Measurements from ENCODE around the gene RNF144B. TPM values are rescaled to one million over a fixed set of nuclear protein-coding genes. Genes with fewer than 3 reads are reported as not detected.
A peak's percentile ranks its signal among the peaks of the same experiment; 100 is the strongest.
"Not testable (repeated sequence)": the region's sequence is repeated elsewhere in the genome, so short reads cannot be mapped to it uniquely, and the experiment has no call there.

RNF144B gene
- total RNA-seq, 6 experiments from 2014 or later = 7.6 to 19.1 (median 10.2) TPM

DNA sequence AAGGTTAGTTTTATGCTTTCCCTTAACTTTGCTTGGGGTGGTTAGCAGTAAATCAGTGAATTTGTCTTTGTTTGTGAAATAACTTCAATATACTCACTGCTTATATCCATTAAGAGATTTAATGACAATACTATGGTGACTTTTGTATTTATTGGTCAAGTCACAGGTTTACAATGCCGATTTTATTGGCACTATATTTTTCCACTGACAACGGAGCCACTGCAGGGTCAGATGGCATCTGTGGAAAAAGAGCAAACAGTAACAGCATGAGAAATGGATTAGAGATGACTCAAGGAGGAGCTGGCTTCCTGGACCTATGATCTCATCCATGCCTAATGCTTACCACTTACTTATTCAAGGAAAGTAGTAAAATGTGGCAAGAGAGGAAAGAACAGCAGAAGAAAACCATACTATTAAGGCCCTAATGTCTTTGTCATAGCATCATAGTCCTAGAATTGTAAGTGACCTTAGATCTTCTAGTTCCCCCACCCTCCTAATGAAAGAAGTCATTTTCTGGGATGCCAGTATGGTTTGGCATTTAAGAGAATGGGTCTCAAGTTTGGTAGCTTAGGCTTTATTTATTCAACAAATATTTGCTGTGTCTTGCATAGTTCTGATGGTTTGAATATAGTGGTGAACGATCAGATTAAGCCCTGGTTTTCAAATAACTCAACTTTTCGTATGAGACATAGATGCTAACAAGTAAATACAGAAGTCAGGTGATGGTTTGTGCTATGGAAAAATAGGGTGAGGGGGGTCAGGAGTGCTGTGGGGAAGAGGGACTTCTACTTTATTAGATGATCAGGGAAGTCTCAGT, 18.5 kb downstream of the RNF144B start:
- Histone ChIP-seq H3K4me3 (no peak overlapping the region), H3K9me3 (no peaks in the 10 kb centered on the region), H3K27ac (no peak overlapping the region), H3K36me3 (peaks cover 0 to under 1% (median 0%) of the 10 kb centered on the region in 4 donors), H3K4me1 (peaks cover 0 to 14% (median 3%) of the 10 kb centered on the region in 4 donors), H3K27me3 (no peaks in the 10 kb centered on the region)
- ATAC-seq = peak in 3 of 4 donors; percentile 15 to 66 (median 55)
- no peak for DNase-seq
- 37% methylated on average over 4 of the region's 4 CpGs for WGBS (ENCODE audit: insufficient coverage, low coverage, low lambda C conversion rate, missing lambda C conversion rate)
- intact Hi-C loops (cut with DNase I) = no loop called here
- TF ChIP-seq, protein P1, sequence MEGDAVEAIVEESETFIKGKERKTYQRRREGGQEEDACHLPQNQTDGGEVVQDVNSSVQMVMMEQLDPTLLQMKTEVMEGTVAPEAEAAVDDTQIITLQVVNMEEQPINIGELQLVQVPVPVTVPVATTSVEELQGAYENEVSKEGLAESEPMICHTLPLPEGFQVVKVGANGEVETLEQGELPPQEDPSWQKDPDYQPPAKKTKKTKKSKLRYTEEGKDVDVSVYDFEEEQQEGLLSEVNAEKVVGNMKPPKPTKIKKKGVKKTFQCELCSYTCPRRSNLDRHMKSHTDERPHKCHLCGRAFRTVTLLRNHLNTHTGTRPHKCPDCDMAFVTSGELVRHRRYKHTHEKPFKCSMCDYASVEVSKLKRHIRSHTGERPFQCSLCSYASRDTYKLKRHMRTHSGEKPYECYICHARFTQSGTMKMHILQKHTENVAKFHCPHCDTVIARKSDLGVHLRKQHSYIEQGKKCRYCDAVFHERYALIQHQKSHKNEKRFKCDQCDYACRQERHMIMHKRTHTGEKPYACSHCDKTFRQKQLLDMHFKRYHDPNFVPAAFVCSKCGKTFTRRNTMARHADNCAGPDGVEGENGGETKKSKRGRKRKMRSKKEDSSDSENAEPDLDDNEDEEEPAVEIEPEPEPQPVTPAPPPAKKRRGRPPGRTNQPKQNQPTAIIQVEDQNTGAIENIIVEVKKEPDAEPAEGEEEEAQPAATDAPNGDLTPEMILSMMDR (IDR thresholded peaks at IDR 0.05) = no peak
- no peak for TF ChIP-seq POLR2A (IDR thresholded peaks at IDR 0.05)

DNA sequence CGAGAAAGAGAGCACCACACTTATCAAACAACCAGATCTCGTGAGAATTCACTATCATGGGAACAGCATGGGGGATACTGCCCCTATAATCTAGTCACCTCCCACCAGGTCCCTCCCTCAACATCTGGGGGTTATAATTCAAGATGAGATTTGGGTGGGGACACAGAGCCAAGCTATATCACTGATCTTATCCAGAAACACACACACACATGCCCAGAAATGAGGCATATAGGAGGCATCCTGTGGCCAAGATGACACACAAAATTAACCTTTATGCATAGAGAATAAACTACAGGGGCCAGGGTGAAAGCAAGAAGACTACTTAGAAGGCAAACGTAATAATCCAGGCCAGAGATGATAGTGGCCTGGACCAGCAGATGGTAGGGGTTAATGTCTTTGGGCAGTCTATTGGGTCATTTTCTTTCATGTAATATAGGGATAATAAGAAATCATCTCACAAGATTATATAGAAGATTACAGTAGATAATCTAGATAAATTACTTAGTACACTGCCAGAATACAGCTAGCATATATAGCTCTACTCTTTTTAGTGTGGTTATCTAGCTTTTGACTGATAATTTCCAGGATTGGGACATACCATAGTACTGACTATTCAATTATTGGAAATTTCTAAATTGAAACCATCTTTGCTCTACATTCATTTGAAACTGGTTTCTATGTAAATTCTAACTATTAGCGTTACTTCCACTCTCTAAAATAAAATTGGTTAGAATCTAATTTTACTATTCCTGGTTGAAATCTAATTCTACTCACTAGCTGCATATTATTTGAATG, 20.0 kb downstream of the RNF144B start:
- H3K36me3 ChIP-seq = no peaks in the 10 kb centered on the region
- no peak overlapping the region for H3K4me3 ChIP-seq
- no peaks in the 10 kb centered on the region for H3K27me3 ChIP-seq
- H3K27ac ChIP-seq = no peak overlapping the region
- DNase-seq (no peak), ATAC-seq (no peak)
- peaks cover 0 to 10% (median 3%) of the 10 kb centered on the region in 4 donors for H3K4me1 ChIP-seq
- 91% methylated on average over 4 of the region's 4 CpGs for WGBS (ENCODE audit: insufficient coverage, low coverage, low lambda C conversion rate, missing lambda C conversion rate)
- no peaks in the 10 kb centered on the region for H3K9me3 ChIP-seq
- TF ChIP-seq, protein P1 (IDR thresholded peaks at IDR 0.05) = no peak
- no peak for TF ChIP-seq POLR2A (IDR thresholded peaks at IDR 0.05)
- intact Hi-C loops (cut with DNase I) = no loop called here

DNA sequence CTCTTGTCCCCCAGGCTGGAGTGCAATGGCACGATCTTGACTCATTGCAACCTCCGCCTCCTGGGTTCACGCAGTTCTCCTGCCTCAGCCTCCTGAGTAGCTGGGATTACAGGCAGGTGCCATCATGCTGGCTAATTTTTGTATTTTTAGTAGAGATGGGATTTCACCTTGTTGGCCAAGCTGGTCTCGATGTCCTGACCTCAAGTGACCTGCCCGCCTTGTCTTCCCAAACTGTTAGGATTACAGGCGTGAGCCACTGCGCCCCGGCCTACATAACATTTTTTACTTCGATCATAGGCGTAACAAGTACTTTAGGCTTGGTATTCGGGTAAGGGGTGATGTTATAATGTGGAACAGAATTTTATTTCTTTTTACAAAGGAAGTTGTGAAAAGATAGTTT, 22.5 kb downstream of the RNF144B start:
- H3K9me3 ChIP-seq; H3K27me3 ChIP-seq; H3K36me3 ChIP-seq; intact Hi-C loops (cut with DNase I); ATAC-seq; H3K4me3 ChIP-seq; H3K27ac ChIP-seq; DNase-seq: not testable (repeated sequence)
- WGBS (ENCODE audit: insufficient coverage, low coverage, low lambda C conversion rate, missing lambda C conversion rate) = 88% methylated on average over 11 of the region's 11 CpGs
- H3K4me1 ChIP-seq = peaks cover 0 to 10% (median 3%) of the 10 kb centered on the region in 4 donors

DNA sequence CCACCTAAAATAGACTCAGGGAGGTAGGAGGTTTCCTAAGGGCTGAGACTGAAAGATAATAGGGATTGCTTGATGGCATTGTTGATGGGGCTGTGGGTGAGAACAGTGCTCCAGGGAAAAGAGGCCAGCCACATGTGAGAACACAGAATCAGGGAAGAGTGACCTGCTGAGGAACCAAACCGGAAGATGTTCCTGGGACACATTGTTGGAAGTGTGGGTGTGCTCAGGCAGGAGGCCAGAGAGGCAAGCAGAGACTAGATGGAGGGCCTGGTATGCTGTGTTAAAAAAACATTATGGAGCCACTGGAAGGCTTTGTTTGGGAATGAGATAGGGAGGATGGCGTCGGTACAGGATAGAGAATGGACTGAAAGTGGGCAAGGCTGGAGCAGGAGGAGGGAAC, 23.3 kb downstream of the RNF144B start:
- peak in 1 of 4 donors; percentile 34 for ATAC-seq
- WGBS (ENCODE audit: insufficient coverage, low coverage, low lambda C conversion rate, missing lambda C conversion rate) = 50% methylated on average over 1 of the region's 3 CpGs
- intact Hi-C loops (cut with DNase I) = no loop called here
- no peaks in the 10 kb centered on the region for H3K36me3 ChIP-seq
- TF ChIP-seq, protein P1 (IDR thresholded peaks at IDR 0.05) = no peak
- no peak for TF ChIP-seq POLR2A (IDR thresholded peaks at IDR 0.05)
- peaks cover 0 to 5% (median 2%) of the 10 kb centered on the region in 4 donors for H3K4me1 ChIP-seq
- H3K27me3 ChIP-seq = no peaks in the 10 kb centered on the region
- no peak overlapping the region for H3K27ac ChIP-seq
- no peak overlapping the region for H3K4me3 ChIP-seq
- no peak for DNase-seq
- no peaks in the 10 kb centered on the region for H3K9me3 ChIP-seq

DNA sequence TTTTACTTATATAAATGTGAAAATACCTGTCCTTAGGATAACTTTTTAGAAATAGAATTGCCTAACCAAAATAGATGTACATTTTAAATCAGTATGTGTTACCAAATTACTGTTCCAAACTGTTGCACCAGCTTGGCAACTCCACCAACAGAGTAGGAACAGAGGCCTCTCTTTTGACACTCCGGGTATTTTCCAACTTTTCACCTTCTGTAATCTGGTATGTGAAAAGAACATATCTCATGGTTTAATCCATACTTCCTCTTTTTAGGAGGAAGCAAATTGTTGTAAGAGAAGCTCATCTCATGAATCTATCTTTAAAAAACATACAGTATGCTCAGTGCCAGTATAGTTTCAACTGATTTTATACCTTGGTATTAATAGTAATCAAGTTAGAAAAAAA, 24.9 kb downstream of the RNF144B start:
- no peak for TF ChIP-seq POLR2A (IDR thresholded peaks at IDR 0.05)
- TF ChIP-seq, protein P1 (IDR thresholded peaks at IDR 0.05) = no peak
- Histone ChIP-seq H3K9me3 (no peaks in the 10 kb centered on the region), H3K27ac (peak overlapping the region in 1 of 3 donors; percentile 5), H3K27me3 (no peaks in the 10 kb centered on the region), H3K36me3 (no peaks in the 10 kb centered on the region), H3K4me3 (no peak overlapping the region), H3K4me1 (no peaks in the 10 kb centered on the region)
- intact Hi-C loops (cut with DNase I) = no loop called here
- 18% methylated on average over 1 of the region's 1 CpG for WGBS (ENCODE audit: insufficient coverage, low coverage, low lambda C conversion rate, missing lambda C conversion rate)
- peak; percentile 33 to 65 (median 48) for ATAC-seq
- DNase-seq = no peak
